Transverse colon (tissue), 4 donors: ENCODE data around the gene NKIRAS2.

Experiments
- CTCF ChIP-seq, 5 experiments: fragments of 200-600 bp in 3 of 5; fragments of 450-650 bp in 2 of 5; sonication (generic) in 3 of 5; IDR thresholded peaks; 1 replicate in 2 of 5; 2 replicates in 3 of 5; pipeline ENCODE4 v1.5.1; 2016 to 2017; ENCODE audit warnings: antibody characterized with exemption in 5 of 5, inconsistent platforms in 3 of 5, mild to moderate bottlenecking in 2 of 5, moderate library complexity in 1 of 5
- EP300 ChIP-seq: sonication (generic); formaldehyde crosslinking; IDR thresholded peaks from one replicate; pipeline ENCODE4 v1.6.1; 2017; ENCODE audit warnings: antibody characterized with exemption, low read depth
- POLR2A ChIP-seq: fragments of 450-650 bp; IDR thresholded peaks from one replicate; pipeline ENCODE4 v1.6.1; 2016; ENCODE audit warnings: antibody characterized with exemption, mild to moderate bottlenecking, moderate library complexity
- POLR2AphosphoS5 ChIP-seq, 3 donors: sonication (generic); formaldehyde crosslinking; IDR thresholded peaks; one replicate each; pipeline ENCODE4 v1.6.1; 2016; ENCODE audit warnings: antibody characterized with exemption in 3 of 3

GRCh38 chr17:42025936-42026335 is 6.0 kb downstream of the NKIRAS2 start:
- TF ChIP-seq CTCF (IDR thresholded peaks at IDR 0.05) (no peak), POLR2AphosphoS5 (IDR thresholded peaks at IDR 0.05) (no peak), POLR2A (no peak), EP300 (no peak)
